HG02884 (cell line): ENCODE measurements around the gene HDDC3.

ENCODE experiments used
- ATAC-seq: cut with Tn5 transposase; IDR thresholded peaks from one replicate; pipeline ENCODE4 v1.9.1; 2021; ENCODE audit warnings: mild to moderate bottlenecking, moderate library complexity; ENCODE audit not compliant: unreplicated experiment

Gene HDDC3

DNA sequence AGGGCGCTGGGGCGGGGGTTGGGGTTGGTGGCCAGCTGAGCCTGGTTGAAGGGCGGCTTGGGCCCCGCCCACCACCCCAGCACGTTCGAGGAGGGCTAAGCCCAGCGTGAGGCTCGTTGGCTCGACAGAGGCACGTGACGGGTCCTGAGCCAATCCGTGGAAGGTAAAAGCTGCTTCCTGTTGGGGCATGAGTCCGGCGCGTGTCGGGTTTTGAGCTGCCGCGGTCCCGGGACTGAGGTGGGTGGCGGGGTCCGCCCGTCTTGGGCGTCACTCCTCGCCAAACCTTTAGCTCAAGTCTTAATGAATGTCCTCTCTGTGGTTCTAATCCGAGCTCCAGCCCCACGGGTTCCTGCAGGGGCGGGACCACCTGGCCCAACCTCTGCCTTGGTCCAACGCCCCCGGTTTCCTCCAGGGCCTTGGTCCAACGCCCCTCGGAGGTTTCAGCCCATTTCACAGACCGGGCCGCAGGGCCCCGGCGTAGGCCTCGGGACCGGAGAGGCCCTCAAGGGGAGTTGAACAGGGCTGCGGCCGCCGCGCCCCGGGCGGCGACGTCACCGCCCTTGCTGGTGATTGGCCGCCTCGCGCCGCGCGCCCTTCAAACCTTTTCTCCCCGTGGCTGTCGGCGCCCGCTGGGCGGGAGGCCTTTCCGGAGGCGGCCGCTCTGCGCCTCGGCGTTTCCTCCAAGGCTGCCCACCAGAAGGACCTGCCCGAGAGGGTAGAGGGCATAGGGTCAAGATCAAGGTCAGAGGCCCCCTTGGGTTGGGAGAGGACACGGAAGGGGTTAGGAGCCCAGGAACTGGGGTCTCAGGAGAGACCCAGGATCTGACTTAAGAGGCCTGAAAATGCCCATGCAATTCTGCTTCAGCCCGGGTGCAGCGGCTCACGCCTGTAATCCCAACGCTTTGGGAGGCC is 22.6 kb upstream of the HDDC3 start, which contains the start of gene RCCD1:
Gene RCCD1 (plus strand): TSS at position 173 of the 912 bp plus-strand sequence. CDS start 1,851 bp downstream, outside the sequence.
- peak; percentile 86 for ATAC-seq

- ATAC-seq = no peak
These were observed 21.8 kb upstream of the HDDC3 start for GRCh38 chr15:90953947-90954711.

- no peak for ATAC-seq
These were observed 20.7 kb upstream of the HDDC3 start for GRCh38 chr15:90952901-90953677.

DNA sequence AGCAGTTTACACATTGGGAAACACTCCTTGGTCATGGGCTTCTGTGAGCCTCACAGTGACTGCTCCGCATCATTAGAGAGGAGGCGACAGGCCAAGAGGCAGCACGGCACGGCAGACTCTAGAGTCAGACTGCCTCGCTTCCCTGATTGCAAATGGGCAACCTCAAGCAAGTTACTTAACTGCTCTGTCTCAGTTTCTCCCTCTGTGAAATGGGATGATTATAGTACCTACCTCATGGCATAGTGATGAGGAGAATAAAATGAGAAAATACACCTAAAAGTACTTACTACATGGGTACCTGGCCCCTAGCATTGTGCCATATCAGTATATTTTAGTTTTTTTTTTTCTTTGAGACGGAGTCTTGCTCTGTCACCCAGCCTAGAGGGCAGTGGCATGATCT is 18.3 kb upstream of the HDDC3 start:
- ATAC-seq = no peak

DNA sequence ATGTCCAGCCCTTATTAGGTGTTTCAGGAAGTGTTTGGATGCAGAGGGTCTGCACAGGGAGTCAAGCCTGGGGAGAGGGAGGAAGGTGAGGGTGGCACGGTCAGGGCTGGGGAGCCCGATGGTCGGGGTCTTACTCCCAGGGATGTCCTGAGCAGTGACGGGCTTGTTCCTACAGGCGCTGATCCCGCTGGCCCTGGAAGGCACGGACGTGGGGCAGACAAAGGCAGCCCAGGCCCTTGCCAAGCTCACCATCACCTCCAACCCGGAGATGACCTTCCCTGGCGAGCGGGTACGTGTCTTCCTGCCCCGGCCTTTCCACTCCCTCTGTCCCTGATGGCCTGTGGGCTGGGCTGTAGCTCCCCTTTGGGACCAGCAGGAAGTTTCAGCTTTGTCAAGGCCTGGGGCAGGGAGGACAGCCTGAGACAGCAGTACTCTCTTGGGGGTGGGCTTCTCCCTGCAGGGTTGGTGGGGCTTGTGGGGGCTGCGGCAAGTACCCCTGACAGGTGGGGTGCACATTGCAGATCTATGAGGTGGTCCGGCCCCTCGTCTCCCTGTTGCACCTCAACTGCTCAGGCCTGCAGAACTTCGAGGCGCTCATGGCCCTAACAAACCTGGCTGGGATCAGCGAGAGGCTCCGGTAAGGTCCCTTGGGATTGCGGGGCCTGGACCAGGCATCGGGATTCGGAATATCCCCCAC is 17.8 kb upstream of the HDDC3 start:
- no peak for ATAC-seq

DNA sequence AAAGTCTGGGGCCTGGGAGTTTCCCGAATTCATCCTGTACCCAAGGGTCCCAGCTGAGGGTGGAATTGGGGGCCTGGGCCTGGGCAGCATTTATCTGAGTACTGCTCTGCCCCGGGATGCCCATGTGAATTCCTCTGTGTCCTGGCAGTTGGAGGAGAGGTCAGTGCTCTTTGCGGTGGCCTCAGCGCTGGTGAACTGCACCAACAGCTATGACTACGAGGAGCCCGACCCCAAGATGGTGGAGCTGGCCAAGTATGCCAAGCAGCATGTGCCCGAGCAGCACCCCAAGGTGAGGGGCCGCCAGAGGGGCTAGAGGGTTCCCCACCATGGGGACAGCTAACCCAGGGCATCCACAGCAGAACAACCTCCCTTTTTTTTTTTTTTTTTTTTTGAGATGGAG is 16.2 kb upstream of the HDDC3 start:
- ATAC-seq = no peak

DNA sequence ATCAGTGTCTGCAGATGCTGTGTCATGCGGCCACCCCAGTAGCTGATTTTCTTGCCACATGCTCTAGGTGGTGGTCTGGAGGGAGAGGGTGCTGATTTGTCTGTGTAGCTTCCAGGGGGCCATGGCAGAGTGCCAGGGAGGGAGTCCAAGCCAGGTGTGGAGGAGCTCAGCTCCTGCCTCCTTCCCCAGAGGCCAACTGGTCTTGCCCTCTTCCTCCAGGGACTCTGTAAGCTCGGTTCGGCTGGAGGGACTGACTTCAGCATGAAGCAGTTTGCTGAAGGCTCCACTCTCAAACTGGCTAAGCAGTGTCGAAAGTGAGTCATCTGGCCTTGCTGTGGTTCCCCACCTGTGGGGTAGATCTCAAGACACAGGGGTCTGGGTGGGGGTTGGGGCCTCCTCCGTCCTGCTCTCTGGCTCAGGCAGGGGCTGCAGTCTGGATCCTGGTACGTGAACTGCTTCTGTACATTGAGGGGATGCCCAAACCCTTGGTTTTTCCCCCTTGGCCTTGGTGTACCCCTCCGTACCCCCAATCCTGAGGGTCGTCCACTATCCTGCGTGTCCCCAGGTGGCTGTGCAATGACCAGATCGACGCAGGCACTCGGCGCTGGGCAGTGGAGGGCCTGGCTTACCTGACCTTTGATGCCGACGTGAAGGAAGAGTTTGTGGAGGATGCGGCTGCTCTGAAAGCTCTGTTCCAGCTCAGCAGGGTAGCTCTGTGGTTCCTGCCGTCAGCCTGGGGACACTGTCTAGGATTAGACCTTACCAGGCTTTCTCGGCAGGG is 15.4 kb upstream of the HDDC3 start:
- ATAC-seq = no peak

DNA sequence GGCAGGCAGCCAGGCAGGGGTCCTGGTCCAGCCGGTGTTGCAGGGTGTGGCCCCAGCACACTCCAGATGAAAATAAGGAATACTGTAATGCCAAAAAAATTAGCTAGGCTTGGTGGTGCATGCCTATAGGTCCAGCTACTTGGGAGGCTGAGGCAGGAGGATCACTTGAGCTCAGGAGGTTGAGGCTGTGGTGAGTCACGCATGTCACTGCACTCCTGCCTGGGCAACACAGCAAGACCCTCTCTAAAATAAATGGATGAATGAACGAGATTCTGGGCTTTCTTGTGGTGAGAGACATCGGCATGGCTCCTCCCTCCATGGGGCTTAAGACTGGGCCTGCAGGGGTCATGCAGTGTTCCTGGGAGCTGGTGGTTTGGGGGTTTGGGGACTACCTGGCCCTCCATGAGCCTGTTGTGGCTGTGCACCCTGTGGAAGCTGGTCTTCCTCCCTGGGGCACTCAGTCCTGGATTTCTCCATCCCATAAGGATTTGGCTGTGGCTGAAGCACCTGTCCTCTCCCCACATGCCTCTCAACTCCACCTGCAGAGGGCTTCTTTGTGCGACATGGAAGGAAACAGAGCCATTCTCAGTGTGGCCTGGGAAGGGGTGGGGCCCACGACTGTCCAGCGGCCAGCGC is 14.7 kb upstream of the HDDC3 start:
- ATAC-seq = no peak

GRCh38 chr15:90946538-90946937 is 14.2 kb upstream of the HDDC3 start:
- ATAC-seq = no peak

- no peak for ATAC-seq
These were observed 12.7 kb upstream of the HDDC3 start for GRCh38 chr15:90945091-90945490.

DNA sequence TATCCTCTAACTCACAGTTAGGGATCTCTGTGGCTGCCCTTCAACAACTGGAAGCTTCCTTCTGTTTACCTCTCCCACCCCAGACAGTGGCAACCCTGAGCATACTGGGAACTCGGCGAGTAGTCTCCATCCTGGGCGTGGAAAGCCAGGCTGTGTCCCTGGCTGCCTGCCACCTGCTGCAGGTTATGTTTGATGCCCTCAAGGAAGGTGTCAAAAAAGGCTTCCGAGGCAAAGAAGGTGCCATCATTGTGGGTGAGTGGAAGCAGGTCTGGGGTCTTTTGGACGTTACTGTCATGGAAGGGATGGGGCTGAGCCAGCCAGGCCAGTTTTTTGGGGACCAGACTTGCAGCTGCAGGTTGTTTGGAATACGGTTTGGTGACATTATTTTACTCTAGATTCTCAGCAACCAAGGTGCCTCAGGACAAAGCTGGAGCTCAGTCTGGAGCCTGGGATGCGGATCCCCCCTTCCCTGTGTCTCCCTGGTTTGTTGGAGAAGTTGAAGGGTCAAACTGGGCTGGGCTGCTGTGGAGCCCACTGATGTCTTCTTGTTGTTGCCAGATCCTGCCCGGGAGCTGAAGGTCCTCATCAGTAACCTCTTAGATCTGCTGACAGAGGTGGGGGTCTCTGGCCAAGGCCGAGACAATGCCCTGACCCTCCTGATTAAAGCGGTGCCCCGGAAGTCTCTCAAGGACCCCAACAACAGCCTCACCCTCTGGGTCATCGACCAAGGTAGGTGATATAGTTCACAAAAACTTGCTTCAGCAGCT is 10.2 kb upstream of the HDDC3 start:
- ATAC-seq = no peak

GRCh38 chr15:90941038-90941437 is 8.7 kb upstream of the HDDC3 start:
- ATAC-seq = no peak

DNA sequence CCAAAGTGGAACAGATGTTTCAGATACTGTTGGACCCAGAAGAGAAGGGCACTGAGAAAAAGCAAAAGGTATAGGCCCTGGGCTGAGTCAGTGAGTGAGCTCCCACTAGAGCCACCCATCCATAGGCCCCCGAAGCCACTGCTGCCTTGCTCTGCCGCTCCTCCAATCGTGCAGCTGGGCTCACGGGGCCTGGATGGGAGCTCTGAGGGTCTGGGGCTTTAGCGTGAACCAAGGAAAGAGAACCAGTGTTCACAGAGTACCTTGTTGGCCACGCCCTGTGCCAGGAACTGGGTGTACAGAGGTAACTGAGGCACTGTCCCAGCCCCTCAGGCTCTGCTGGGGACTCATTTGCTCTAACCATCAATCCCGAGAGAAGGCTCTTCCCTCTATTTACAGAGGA is 7.4 kb upstream of the HDDC3 start:
- no peak for ATAC-seq

GRCh38 chr15:90938261-90938660 is 5.9 kb upstream of the HDDC3 start:
- no peak for ATAC-seq

DNA sequence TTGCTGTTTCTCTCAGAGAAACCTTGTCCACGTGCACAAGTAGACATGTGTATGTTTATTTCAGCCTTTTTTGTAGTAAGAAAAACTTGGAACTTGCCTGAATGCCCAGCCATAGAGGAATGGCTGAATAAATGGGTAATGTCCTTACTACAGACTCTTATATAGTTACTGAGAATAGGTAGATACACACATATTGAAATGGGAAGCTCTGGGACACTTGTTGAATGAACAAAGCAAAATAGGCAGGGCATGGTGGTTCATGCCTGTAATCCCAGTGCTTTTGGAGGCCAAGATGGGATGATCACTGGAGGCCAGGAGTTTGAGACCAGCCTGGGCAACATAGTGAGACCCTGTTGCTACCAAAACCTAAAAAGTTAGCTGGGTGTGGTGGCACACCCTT is 4.5 kb upstream of the HDDC3 start:
- no peak for ATAC-seq

DNA sequence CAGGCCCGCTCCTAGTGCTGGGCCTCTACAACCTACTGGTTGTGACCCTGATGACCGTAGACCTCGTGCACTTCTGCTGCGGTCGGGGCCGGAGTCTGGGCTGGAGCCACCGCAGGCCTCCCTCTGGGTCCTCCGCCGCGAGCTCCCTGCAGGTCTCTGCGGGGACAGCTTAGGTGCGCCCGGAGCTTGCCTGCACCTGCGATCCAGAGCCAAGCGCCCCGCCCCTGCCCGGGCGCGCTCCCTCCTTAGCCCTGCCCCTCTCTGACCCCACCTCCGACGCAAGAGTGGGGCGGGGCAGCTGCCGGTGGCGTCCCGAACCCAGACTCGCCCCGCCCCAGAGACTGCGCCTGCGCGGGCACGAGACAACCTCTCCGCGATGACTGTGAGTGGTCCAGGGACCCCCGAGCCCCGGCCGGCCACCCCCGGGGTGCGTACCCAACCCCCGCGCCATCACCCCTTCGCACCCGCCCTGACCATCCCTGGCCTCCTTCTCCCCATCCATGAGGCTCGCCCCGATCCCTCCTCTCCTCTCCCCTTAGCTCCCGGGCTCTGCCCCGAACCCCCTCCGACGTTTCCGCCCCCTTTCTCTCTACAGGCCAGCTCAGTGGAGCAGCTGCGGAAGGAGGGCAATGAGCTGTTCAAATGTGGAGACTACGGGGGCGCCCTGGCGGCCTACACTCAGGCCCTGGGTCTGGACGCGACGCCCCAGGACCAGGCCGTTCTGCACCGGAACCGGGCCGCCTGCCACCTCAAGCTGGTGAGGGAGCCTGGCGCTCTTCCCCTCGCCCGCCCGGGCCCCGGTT is 2.8 kb upstream of the HDDC3 start, which contains the start of gene UNC45A:
Gene UNC45A (plus strand): TSS at position 337 of the 803 bp plus-strand sequence. CDS start 40 bp downstream, at position 377.
- peak; percentile 59 for ATAC-seq

DNA sequence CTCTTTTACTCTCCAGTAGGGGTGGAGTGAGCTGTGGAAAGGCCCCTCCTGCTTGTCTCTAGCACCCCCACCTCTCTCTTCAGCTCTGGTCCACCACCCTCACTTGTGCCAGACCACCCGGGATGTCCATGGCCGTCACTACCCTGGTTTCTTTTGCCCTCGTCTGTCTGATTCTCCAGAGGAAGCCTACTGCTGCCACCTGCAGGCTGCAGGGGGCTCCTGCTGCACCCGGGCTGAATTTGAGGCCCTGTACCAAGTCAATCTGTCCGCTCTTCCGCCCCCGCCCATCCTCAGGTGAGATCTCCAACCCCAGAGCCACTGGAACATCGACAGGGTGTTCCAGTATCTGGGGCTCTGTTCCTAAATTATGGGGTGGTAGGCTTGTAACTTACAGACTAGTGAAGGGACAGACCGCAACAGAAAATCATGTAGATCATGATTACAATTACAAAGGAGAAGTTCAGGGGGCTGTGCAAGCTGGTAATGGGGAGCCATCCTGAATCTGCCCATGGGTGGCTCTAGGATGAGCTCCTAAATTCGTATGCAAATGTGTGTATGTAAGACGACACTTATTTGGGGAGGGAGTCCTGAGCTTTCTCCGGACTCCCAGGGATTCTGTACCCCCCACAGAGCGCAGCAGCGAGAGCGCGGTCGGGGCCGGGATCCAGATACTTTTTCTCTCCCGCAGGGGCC is 2.1 kb upstream of the HDDC3 start:
- peak; percentile 26 for ATAC-seq
